ENCODE results near the gene LRRC49.

Gene LRRC49

GRCh38 chr15:70910958-70911357 lies 18.3 kb downstream of the LRRC49 start:
- DNase-seq (ENCODE audit: low read depth, low spot score): no peak
- in situ Hi-C loops (cut with HindIII; ENCODE audit: low sequenced_read_pairs): no loop called here
- no peak for TF ChIP-seq CTCF (IDR thresholded peaks at IDR 0.05; ENCODE audit: low read depth, low read length)
- H3K4me3 ChIP-seq (ENCODE audit: low read depth, low read length): no peak overlapping the region

GRCh38 chr15:70912187-70912586 lies 19.6 kb downstream of the LRRC49 start:
- in situ Hi-C loops (cut with HindIII; ENCODE audit: low sequenced_read_pairs): no loop called here
- DNase-seq (ENCODE audit: low read depth, low spot score): no peak
- no peak for TF ChIP-seq CTCF (IDR thresholded peaks at IDR 0.05; ENCODE audit: low read depth, low read length)
- no peak overlapping the region for H3K4me3 ChIP-seq (ENCODE audit: low read depth, low read length)

GRCh38 chr15:70916531-70916930 lies 23.9 kb downstream of the LRRC49 start:
- no peak for DNase-seq (ENCODE audit: low read depth, low spot score)
- in situ Hi-C loops (cut with HindIII; ENCODE audit: low sequenced_read_pairs): no loop called here
- no peak for TF ChIP-seq CTCF (IDR thresholded peaks at IDR 0.05; ENCODE audit: low read depth, low read length)

GRCh38 chr15:70917955-70918354 lies 25.3 kb downstream of the LRRC49 start:
- TF ChIP-seq CTCF (IDR thresholded peaks at IDR 0.05; ENCODE audit: low read depth, low read length): no peak
- H3K4me3 ChIP-seq (ENCODE audit: low read depth, low read length): no peak overlapping the region
- in situ Hi-C loops (cut with HindIII; ENCODE audit: low sequenced_read_pairs): no loop called here
- no peak for DNase-seq (ENCODE audit: low read depth, low spot score)

More at GRCh38 chr15:70916531-70916930, 23.9 kb downstream of the LRRC49 start:
- H3K4me3 ChIP-seq (ENCODE audit: low read depth, low read length): no peak overlapping the region

- in situ Hi-C loops (cut with HindIII; ENCODE audit: low sequenced_read_pairs): no loop called here
- DNase-seq (ENCODE audit: low read depth, low spot score): no peak
- no peak overlapping the region for H3K4me3 ChIP-seq (ENCODE audit: low read depth, low read length)
- TF ChIP-seq CTCF (IDR thresholded peaks at IDR 0.05; ENCODE audit: low read depth, low read length): no peak
Measured at GRCh38 chr15:70920981-70921696, 28.5 kb downstream of the LRRC49 start.

GRCh38 chr15:70922119-70922518 lies 29.5 kb downstream of the LRRC49 start:
- DNase-seq (ENCODE audit: low read depth, low spot score): no peak
- H3K4me3 ChIP-seq (ENCODE audit: low read depth, low read length): no peak overlapping the region
- in situ Hi-C loops (cut with HindIII; ENCODE audit: low sequenced_read_pairs): no loop called here
- TF ChIP-seq CTCF (IDR thresholded peaks at IDR 0.05; ENCODE audit: low read depth, low read length): no peak
